PFSK-1 (cell line): ENCODE results near the gene ADGRL3.

ENCODE experiments used
- FOXP2 ChIP-seq: optimal IDR thresholded peaks from 2 replicates; pipeline ENCODE3; 2011; ENCODE audit warnings: borderline replicate concordance, control low read depth, inconsistent platforms; ENCODE audit not compliant: insufficient read depth; ENCODE audit errors: extremely low read length, extremely low read depth
- POLR2AphosphoS5 ChIP-seq: IDR thresholded peaks from 2 replicates; pipeline ENCODE4 v1.6.1; 2012; ENCODE audit warnings: low read depth, mild to moderate bottlenecking, control low read depth, low read length, moderate library complexity
- REST ChIP-seq, 2 experiments: IDR thresholded peaks; 2 replicates each; pipeline versions ENCODE4 v1.6.1 to v1.8.0; 2011 to 2012; ENCODE audit warnings: low read depth in 2 of 2, low read length in 2 of 2, control low read depth in 1 of 2, inconsistent platforms in 1 of 2, mild to moderate bottlenecking in 1 of 2, moderate library complexity in 1 of 2; ENCODE audit not compliant: insufficient read depth in 1 of 2
- SIN3A ChIP-seq: IDR thresholded peaks from 2 replicates; pipeline ENCODE4 v1.6.1; 2012; ENCODE audit warnings: mild to moderate bottlenecking, low read length, moderate library complexity, borderline replicate concordance; ENCODE audit not compliant: insufficient read depth
- TAF1 ChIP-seq: IDR thresholded peaks from 2 replicates; pipeline ENCODE4 v1.6.1; 2012; ENCODE audit warnings: low read length, control low read depth, borderline replicate concordance; ENCODE audit not compliant: insufficient read depth

ADGRL3 gene

DNA sequence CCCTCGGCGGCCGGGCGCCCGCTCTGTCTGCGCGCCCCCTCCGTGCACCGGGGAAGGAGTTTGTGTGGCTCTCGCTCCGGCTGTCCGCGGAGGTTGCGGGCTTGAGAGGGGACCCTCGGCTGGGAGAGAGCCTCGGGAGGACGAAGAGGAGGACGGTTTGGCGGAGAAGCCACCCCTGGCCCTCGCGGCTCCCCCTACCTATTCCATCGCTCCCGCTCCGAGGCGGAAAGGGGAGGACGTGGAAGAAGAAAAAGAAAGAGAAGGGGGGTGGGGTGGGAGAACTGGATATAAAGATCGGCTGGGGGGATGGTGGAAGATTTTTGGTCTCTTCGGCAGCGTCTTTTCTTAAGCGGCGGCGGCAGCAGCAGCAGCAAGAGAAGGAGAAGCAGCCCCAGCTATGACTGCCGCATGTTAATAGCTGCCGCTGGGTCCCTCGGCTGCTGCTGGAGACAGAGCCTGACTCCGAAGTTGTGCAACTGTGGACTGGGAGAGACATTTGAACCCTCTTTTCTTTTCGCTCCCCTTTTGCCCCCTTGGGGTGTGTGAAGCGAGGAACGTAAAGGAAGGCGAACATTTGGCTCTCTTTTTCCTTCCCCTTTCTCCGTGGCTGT lies 895 bp downstream of the ADGRL3 start:
- no peak for TF ChIP-seq FOXP2
- no peak for TF ChIP-seq SIN3A
- no peak for TF ChIP-seq TAF1
- no peak for TF ChIP-seq REST (IDR thresholded peaks at IDR 0.05; ENCODE audit: insufficient read depth in 1 of 2, low read depth in 2 of 2, low read length in 2 of 2)
- no peak for TF ChIP-seq POLR2AphosphoS5

GRCh38 chr4:61201561-61201960 lies 1.4 kb downstream of the ADGRL3 start:
- TF ChIP-seq FOXP2, result no peak
- TF ChIP-seq POLR2AphosphoS5, result no peak
- no peak for TF ChIP-seq REST (IDR thresholded peaks at IDR 0.05; ENCODE audit: insufficient read depth in 1 of 2, low read depth in 2 of 2, low read length in 2 of 2)
- no peak for TF ChIP-seq TAF1
- no peak for TF ChIP-seq SIN3A

DNA sequence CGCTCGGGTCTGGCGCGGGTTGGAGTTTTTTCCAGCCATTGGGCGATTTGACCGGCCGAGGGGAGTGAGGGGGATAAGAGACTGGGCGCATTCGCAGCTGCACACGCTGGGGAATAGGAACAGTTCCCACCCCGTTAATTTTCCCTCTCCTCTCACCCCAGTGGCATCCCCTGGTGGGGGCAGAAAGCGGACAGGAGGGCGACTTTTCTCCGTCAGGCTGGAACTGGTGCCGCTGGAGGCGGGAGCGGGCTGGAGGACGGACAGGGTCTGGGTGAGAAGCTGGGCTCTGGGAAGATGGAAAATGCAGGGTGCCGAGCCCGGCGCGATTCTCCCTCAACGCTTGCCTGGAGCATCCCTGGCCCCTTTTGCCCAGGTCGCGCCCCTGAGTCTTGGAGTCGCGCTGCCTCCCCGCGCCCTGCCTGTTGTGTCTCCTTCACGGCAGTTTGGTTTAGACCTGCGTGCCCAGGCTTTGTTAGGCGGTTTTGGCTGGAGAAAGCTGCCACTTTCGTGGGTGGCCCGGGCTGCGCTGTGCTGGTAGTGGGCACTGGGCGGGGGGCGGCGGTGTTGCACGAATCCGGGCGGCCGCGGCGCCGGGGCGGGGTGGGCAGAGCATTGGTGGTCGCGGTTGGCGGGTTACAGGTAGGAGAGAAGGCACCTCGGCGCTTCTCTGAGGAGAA lies 2.0 kb downstream of the ADGRL3 start:
- TF ChIP-seq TAF1 (no peak), SIN3A (no peak), FOXP2 (no peak), POLR2AphosphoS5 (no peak), REST (IDR thresholded peaks at IDR 0.05; ENCODE audit: insufficient read depth in 1 of 2, low read depth in 2 of 2, low read length in 2 of 2) (no peak)

DNA sequence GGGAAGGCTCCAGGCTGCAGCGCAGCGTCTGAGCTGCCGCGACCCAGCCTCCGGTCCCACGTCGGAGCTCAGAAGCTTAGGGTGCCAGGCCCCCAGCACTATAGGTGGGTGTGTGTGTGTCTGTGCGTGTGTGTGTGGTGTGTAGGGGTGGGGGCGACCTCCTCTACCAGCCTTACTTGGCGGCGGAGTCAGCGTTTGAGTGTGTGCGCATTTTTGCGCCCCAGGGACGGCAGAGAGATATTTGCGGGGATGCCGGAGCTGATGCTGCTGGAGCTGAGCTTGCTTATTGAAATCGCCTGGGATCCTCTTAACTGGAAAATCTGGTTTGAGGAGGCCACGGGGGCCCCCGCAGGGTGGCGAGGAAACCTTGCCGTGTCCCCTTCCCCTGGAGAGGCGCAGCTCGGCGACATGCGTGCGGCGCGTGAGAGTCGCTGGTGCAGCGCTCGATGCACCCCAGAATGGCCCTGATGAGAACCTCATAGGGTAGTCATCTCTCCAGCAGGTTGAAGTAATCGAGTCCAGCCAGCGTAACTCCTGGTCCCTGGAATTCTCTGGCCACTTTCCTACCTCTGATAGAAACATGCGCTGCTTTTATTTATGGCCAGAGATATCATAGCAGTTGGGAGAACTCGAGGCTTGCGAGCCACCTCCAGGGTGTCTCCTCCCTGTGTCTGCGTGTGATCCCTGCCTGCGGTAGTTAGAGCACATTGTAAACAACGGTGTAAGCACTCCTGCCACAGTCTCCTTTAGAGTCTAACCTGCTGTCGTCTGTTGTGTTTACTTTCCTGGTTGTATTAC lies 2.7 kb downstream of the ADGRL3 start:
- TF ChIP-seq FOXP2 (peak; percentile 44), TAF1 (no peak)

DNA sequence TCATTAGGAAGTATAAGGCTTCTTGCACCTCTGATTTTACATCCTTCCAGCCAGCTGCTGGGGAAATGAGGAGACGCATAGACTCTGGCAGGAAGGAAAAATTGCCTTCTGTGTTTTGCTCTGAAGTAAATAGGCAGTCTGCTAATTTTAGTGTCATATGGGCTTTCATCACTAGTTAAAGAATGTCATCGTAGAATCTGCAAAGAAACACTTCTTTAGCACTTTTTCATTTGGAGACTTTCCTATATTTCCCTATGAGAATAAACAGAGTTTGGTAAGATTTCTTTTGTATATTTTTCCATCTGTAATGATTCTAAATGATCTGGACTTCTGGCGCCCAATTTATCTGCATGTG lies 3.3 kb downstream of the ADGRL3 start:
- TF ChIP-seq REST (IDR thresholded peaks at IDR 0.05; ENCODE audit: insufficient read depth in 1 of 2, low read depth in 2 of 2, low read length in 2 of 2) (no peak), TAF1 (no peak), FOXP2 (no peak)
